EL (cell line): Measurements from ENCODE around the gene SPDYE18.
"Not testable (repeated sequence)": the region's sequence is repeated elsewhere in the genome, so short reads cannot be mapped to it uniquely, and the experiment has no call there.

Source experiments
- DNase-seq: peaks from one replicate; pipeline ENCODE4 v3.0.0-alpha.2; 2016

The SPDYE18 gene, protein sequence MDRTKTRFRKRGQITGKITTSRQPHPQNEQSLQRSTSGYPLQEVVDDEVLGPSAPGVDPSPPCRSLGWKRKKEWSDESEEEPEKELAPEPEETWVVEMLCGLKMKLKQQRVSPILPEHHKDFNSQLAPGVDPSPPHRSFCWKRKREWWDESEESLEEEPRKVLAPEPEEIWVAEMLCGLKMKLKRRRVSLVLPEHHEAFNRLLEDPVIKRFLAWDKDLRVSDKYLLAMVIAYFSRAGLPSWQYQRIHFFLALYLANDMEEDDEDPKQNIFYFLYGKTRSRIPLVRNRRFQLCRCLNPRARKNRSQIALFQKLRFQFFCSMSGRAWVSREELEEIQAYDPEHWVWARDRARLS

DNA sequence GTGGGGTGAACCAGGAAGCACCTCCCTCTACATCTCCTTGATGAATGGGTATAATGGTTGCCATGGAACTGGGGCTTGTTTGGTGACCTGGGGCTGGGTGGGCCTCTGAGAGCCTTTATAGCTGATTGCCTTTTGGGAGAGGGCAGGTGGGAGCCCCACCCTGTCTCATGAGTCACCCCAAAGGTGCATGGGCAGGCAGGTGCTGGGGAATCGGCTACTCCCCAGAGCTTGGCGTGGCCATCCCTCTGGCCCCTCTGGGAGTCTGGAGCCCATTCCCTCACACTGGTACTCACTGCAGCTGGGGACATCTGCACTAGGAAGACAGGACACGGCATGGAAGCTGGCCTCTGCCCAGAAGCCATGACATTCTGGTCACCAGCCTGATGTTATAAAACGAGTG is at the start of gene SPDYE18:
SPDYE18 (minus strand) TSS at position 2 of the 400 bp plus-strand sequence. CDS start 2,046 bp downstream, outside the sequence.
- not testable (repeated sequence) for DNase-seq

DNA sequence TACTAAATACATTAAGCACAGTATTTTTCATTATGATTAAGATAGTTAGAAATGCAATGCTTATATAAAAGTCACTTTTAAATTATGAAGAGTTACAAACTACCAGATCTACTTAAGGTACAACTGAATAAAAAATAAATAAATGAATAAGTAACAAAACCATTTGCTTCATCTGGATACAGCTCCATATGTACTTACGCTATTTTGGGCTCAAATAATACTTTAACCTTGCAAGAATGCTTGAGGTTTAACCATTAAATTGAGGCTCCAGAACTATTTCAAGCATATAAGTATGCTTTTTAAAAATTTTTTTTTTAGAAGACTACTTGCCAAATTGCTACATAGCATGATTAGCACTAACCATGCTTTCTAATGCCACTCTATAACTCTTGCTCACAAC is 46.0 kb upstream of the SPDYE18 start:
- DNase-seq, result not testable (repeated sequence)

DNA sequence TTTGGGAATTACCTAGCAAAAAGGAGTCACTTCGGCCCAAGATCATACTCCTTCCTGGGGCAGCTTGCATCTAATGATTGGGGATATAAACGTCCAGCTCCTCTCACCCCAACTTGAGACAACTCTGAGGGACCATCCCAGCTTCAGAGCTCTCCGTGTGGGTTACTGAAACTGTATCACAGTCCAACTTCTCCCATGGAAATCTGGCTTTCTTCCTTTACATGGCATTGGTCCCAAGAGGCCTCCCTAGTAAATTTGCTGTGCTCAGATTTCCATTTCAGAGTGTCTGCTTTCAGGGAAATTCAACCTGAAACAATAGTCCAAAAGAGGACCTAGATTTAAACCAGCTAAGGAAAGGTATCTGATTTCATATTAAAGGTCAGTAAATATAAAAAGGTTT is 45.3 kb upstream of the SPDYE18 start:
- not testable (repeated sequence) for DNase-seq

DNA sequence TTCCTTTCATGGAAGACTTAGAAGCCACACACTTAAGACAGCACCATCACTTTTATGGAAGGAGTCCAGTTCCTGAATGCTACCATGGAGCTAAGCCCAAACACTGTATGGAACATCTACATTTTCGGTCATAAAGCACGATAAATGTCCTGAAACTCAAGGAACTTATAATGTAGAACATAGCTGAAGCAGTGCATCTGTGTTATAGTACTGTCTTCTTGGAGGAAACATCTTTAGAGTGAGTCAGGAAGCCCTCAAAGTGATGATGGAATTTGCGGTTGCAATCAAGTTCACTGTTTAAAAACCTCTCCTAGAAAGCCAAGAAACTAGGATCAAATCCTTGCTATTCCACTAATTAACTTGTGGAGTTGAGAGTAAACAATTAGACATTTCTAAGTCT is 43.5 kb upstream of the SPDYE18 start:
- peak; percentile 26 for DNase-seq

DNA sequence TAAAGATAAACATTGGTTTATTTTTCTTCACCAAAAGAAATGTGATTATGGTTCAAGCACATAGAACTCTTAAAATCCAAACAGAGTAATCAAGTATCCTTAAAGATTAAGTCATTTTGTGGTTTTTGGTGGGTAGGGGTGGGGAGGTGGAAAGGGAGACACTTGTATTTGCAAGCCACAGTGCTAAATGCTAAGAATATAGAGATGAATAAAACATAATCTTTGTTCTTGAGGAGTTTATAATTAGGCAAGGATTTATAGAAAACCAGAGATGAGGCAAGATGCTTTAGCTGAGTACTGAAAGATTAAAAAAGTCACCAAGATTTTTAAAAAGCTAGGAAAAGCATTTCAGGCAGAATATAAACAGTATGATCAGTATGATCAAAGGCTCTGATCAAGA is 40.3 kb upstream of the SPDYE18 start:
- not testable (repeated sequence) for DNase-seq

DNA sequence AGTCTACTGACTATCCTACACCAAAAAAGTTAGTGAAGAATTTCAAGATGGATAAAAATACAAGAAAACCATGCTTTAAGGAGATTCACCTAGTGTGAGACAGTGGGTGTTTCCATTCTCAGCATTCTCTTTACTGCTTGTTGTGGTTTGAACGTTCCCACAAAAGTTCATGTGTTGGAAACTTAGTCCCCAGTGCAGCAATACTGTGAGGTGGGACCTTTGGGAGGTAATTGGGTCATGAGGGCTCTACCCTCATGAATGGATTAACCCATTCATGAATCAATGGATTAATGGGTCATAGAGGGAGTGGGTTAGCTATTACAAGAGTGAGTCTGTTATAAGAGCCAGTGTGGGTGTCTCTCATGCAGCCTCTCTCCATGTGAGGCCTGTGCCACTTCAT is 38.8 kb upstream of the SPDYE18 start:
- not testable (repeated sequence) for DNase-seq

DNA sequence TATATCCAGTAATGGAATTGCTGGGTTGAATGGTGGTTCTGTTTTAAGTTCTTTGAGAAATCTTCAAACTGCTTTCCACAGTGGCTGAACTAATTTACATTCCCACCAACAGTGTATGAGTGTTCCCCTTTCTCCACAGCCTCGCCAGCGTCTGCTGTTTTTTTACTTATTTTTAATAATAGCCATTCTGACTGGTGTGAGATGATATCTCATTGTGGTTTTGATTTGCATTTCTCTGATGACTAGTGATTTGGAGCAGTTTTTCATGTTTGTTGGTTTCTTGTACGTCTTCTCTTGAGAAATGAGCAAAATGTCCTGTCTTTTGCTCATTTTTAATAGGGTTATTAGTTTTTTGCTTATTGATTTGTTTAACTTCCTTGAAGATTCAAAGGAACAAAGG is 38.1 kb upstream of the SPDYE18 start:
- DNase-seq, result not testable (repeated sequence)

DNA sequence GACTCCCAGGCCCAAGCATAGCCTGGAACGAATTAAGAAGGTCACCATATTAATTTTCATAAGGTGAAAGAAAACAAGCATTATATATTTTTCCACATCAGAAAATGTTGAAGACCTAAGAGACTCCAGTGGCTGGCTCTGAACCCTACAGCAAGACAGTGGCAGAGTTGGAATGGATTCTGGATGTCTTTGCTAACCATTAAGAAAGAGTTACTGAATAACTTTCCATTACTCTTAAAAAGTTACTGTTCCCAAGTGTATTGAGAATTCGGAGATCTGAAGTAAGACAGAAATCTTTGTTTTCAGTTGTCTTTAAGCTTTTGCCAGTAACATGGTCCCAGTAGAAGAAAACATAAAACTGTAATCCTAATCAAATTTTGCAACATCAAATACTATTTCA is 29.9 kb upstream of the SPDYE18 start:
- DNase-seq, result not testable (repeated sequence)

DNA sequence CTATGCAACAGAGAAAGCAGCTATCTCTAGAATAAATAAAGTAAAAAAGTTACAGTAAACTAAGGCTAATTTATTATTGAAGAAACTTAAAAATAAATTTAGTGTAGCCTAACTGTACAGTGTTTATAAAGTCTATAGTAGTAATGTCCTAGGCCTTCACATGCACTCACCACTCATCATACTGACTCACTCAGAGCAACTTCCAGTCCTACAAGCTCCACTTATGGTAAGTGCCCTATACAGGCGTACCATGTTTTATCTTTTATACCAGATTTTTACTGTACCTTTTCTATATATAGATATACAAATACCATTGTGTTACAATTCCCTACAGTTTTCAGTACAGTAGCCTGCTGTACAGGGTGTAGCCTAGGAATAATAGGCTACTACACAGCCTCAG is 19.8 kb upstream of the SPDYE18 start:
- not testable (repeated sequence) for DNase-seq

DNA sequence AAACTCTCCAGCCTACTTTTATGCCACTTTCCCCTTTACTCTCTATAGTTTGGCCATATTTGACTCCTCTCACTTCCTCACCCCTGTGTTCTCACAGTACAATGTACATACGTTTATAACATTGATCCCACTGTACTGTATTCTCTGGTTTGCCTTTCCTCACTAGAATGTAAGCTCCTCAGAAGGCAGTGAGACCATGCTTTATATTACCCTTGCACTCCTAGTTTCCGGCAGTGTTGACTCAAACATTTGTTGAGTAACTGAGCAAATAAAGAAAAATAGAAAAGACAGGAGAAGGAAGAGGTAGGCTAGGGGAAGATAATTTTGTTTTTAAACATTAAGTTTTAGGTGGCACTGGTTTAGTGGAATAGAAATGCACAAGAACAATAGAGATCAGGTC is 17.9 kb upstream of the SPDYE18 start:
- DNase-seq, result not testable (repeated sequence)

DNA sequence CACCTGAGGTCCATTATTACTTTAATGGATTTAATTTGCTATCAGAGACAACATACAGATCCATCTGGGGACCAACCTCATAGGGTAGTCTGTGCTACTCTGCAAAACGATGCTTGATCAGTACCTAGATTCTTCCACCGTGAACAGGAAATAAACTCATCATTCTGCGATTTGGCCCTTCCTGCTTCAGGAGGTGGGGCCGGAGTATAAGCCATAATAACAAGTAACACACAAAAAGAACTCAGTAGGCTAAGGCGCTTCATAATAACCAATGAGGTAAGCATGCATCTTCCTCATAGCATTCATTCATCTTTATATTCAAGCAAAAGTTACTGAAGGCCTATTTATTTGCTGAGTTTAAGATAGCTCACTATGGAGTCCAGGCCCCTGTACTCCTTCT is 17.3 kb upstream of the SPDYE18 start:
- not testable (repeated sequence) for DNase-seq

DNA sequence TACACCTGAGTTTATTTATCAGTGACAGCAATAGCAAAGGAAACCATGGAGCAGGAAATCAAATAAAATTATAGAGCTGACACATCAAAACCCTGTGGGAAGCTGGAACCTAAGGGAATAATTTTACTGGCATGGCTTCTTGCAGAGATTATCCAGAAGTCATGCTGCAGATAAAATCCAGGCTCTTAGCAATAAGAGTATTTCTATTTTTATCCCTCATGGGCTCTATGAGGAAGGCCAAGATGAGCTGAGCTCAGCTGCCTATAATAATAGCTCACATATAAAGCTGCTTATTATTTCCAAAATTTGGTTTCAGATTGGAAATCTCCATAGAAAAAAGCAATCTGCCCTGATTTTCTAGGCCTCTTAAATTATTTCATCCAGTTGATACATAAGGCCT is 16.8 kb upstream of the SPDYE18 start:
- DNase-seq, result not testable (repeated sequence)

DNA sequence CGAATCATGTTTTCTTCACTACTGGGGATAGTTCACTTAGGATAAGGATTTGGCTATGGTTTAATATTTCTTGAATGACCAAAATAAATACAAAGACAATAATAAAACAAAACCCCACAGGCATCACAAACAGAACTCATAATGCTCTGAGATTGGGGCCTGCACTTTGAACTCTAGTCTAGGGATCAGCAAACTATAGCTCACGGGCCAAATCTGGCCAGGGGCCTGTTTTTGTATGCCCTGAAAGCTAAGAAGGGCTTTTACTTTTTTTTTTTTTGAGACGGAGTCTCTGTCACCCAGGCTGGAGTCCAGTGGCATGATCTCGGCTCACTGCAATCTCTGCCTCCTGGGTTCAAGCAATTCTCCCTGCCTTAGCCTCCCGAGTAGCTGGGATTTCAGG is 14.7 kb upstream of the SPDYE18 start:
- DNase-seq, result not testable (repeated sequence)

DNA sequence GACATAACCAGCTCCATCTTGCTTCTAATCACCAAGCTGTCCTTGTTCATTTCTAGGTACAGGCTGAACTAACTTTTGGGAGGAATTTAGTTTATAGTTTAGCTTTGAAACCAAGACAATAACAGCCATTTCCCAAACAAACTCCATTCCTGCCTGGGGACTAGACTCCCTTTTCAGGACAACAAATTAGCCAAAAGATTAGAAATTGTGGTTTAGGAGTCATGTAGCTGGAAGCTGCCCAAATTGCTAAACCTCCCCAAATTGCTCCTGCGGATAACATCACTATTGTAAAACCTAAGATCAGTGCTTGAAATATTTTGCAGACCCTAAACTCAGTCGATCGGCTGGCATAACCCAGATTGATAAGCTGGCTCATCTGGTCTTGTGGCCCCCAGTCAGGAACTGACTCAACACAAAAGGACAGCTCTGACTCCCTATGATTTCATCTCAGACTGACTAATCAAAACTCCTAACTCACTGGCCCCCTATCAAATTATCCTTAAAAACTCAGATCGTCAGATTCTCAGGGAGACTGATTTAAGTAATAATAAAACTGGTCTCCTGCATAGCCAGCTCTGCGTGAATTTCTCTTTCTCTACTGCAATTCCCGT is 12.5 kb upstream of the SPDYE18 start:
- DNase-seq, result peak; percentile 1

DNA sequence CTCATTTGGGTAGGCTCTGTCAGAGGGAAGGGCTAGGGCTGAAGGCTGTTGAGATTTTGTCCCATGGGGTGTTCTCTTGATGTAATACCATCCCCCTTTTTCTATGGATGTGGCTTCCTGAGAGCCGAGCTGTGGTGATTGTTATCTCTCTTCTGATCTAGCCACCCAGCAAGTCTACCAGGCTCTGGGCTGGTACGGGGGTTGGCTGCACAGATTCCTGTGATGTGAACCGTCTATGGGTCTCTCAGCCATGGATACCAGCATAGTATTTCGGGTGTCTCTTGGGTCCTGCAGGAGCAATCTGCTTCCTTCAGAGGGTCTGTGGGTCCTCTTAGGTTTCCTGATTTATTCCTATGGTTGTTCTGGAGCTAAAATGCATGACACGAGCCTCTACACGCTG is 8.8 kb upstream of the SPDYE18 start:
- DNase-seq, result not testable (repeated sequence)

DNA sequence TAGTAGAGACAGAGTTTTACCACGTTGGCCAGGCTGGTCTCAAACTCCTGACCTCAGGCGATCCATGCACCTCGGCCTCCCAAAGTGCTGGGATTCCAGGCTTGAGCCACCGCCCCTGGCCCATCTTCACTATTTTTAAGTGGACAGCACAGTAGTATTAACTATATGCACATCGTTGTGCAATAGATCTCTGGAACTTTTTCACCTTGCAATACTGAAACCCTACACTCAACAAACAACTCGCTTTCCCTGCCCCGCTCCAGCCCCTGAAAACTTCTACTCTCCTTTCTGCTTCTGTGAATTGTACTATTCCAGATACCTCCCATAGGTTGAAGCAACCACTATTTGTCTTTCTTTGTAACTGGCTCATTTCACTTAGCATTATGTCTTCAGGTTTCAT is 3.5 kb upstream of the SPDYE18 start:
- not testable (repeated sequence) for DNase-seq

DNA sequence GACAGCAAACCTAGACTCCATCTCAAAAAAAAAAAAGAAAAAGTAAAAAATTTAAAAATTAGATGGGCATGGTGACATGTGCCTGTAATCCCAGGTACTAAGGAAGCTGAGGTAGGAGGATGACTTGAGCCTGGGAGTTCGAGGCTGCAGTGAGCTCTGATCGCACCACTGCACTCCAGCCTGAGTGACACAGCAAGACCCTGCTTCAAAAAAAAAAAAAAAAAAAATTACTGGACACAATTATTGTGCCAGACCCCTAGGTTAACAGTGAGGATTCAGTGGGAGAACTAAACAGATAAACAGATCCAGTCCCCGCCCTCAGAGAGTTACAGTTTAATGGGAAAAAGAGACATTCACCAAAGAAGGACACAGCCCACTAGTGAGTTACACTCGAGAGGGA is 1.4 kb upstream of the SPDYE18 start:
- DNase-seq, result not testable (repeated sequence)

DNA sequence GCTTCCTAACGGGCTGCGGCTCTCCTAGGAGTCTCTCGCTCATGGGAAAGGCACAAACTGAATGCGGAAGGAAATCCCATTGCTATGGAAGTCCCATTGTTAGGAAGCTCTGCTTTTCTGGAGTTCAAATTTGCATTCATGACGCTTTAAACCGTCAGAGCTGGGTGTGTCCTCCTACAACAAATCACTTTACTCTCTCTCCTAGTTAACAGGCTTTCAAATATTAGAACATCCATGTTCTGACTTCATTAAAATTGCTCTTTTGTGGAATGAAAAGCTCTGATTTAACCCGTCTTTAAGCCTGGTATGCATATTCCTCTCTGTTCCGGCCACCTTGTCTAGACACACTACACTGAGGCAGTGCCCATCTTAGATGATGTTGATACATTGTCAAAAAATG is 30.1 kb downstream of the SPDYE18 start, which contains the start of gene SPDYE17:
SPDYE17 (minus strand) TSS at position 101 of the 400 bp plus-strand sequence. CDS start 1,791 bp downstream, outside the sequence.
- not testable (repeated sequence) for DNase-seq

DNA sequence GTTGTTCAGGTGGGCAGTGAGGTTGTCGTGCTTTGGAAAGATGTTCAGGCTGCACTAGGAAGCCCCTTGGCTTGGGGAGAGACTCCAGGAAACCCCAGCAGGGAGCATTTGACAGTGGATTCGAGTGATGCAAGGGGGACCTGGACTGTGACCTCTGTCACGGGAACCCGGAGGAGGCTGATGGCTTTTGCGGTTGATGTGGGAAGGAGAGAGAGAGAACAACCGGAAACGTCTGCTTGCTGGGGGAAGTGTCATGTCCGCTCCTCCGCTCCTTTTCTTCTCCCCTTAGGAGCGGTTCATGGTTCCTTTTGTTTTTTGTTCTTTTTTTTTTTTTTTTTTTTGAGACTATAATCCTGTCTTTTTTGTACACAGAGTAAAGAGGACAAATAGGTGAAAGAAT is 36.0 kb downstream of the SPDYE18 start:
- not testable (repeated sequence) for DNase-seq

DNA sequence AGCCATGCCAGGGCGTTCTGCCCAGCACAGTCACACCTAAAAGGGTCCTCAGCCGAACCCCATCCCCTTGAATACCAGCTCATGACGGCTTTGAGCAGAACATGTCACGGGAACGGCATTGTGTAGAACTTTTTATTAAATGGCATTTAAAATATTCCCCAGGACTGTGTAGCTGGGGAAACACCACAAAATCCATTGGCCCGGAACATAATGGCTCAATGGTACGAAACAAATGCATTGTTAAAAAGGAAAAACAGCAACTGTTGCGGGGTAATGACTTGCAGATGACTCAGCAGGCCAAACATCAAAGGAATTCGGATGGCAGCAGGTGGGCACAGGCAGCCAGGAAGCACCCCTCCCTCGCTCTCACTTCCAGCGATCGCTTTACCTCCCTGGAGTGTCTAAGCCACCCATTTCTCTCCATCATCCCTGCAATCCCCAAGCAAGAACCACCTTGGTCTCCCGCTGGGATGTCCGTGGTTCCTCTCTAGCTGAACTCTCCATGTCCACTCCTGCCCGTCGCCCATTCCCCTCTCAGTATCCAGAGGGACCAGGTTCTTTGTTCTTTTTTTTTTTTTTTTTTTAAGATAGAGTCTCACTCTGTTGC is 52.2 kb downstream of the SPDYE18 start:
- DNase-seq, result not testable (repeated sequence)

DNA sequence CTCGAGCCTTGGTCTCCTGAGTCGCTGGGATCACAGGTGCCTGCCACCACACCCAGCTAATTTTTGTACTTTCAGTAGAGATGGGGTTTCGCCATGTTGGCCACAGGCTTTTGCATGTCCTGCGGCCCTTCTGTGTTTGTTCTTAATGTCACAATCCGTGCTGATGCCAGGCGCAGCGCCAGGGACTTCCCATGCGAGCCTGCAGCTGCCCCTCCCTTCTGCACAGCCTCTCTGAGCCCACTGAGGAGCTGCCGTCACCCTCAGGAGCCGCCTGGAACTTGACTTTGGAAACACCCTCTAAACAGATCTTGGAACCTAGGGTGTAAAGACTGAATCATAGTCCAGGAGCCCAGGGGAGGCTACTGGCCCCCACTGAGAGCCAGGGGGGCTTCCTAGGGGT is 54.4 kb downstream of the SPDYE18 start:
- not testable (repeated sequence) for DNase-seq

DNA sequence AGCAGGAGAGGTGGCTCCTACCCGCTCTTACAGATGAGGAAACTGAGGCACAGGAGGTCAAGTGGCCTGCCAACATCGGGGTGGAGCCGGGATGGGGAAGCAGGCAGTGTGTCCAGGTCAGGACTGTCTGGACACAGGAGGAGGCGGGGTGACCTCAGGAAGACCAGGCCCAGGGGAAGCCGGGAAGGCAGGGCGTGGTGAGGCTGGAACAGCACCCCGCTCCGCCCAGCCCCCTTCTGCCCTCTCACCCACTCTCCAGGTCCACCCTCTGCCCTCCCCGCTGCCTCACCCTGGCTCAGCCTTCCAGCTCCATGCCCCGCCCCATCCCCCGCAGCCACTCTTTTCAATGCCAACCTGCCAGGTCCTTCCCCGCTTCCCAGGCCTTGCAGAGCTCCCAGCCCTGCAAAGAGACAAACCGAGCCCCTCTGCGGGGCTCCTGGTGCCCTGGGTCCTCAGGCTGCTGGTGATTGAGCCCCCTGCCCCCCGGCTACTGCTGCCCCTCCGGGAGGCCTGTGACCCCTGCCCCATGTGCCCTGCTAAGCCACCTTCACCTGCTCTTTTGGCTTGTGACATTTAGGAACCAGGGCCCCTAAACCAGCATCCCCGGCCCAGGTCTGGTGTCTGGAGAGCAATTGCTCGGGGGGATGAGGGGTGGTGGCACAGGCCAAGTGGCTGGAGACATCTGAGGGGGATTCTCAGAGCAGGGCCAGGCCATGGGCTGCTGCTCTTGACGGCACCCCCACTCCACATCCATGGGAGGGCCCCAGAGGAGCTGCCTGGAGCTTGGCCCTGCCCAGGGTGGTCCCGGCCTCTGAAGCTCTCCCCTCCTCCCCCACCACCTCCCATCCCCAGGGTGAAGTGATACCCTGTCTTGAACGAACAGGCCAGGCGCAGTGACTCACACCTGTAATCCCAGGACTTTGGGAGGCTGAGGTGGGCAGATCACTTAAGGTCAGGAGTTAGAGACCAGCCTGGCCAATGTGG is 55.9 kb downstream of the SPDYE18 start:
- not testable (repeated sequence) for DNase-seq
